Right cardiac atrium (tissue), 5 donors: ENCODE results near the gene DEFB112. TPM values are rescaled to one million over a fixed set of nuclear protein-coding genes. Genes with fewer than 3 reads are reported as not detected.

ENCODE experiments used
- ATAC-seq, 2 donors: fragments of 200-7000 bp; cut with Tn5 transposase; one replicate each; pipeline versions ENCODE4 v1.8.0 to v1.9.1; 2020; ENCODE audit warnings: moderate library complexity in 2 of 2, mild to moderate bottlenecking in 1 of 2
- DNase-seq, 3 donors: peaks; one replicate each; pipeline ENCODE4 v3.0.0-alpha.2; 2020
- H3K27ac ChIP-seq: one replicate; pipeline ENCODE4 v1.5.1; 2013; ENCODE audit warnings: mild to moderate bottlenecking, low read length, control low read depth, moderate library complexity
- H3K27me3 ChIP-seq: one replicate; pipeline ENCODE4 v1.6.1; 2013; ENCODE audit not compliant: control insufficient read depth, insufficient read depth
- H3K4me1 ChIP-seq: one replicate; pipeline ENCODE4 v1.6.1; 2013; ENCODE audit warnings: low read length; ENCODE audit not compliant: control insufficient read depth, insufficient read depth
- H3K4me3 ChIP-seq: one replicate; pipeline ENCODE4 v1.5.1; 2013; ENCODE audit warnings: low read length, control low read depth
- H3K9me3 ChIP-seq: one replicate; pipeline ENCODE4 v1.6.1; 2013; ENCODE audit warnings: low read length; ENCODE audit not compliant: control insufficient read depth
- WGBS: extraction: QIAGEN DNeasy Blood & Tissue Kit; methylation state at CpG from one replicate; pipeline ENCODE4 v1.1.7; 2013; 5-methylcytosine and 5-hydroxymethylcytosine counted together
- intact Hi-C, 4 donors: fragments of 100-400 bp; cut with DNase I; formaldehyde crosslinking; loops; one replicate each; pipeline versions ENCODE4 v1.11.0 to v1.14.0; 2022 to 2023
- long read RNA-seq, 4 donors: library from polyadenylated mRNA; unstranded; transcript quantifications; one replicate each; pipeline ENCODE4 v2.0.0, GENCODE V29; 2020 to 2021
- polyA plus RNA-seq: library from polyadenylated mRNA; stranded (reverse); fragments of 200-250 nt; gene quantifications from one replicate; pipeline ENCODE4 v1.2.3, GENCODE V29; 2013
- total RNA-seq, 4 donors: library from RNA; stranded (reverse); fragmentation: NEBNext Ultra II Directional; extraction: Animal tissue kit (Norgen Biotek cat#: 25700); gene quantifications; one replicate each; pipeline ENCODE4 v1.2.1, GENCODE V29; 2021
- donor health status: healthy with polysubstance abuse.
- donor health status: DM: no; HTN: yes; CAD: no.
- donor health status: DM: no; HTN: no; CAD: no.
- donor health status: DM: no; HTN: yes; CAD: no; lungs with severe emphysema.
- donor health status: DM: yes; HTN: yes; CAD: no.

Gene DEFB112
- total RNA-seq (not detected), polyA plus RNA-seq (not detected)
- long read RNA-seq, donor 1 = 0 reads
- long read RNA-seq, donor 2 = 0 reads
- long read RNA-seq, donor 3 = 0 reads
- long read RNA-seq, donor 4 = 0 reads

GRCh38 chr6:50049829-50050228 lies at the start of gene DEFB112:
TSS of gene DEFB112 (minus strand) at chr6:50049929. CDS start at chr6:50049869, 60 bp downstream.
- no peaks in the 10 kb centered on the region for H3K4me1 ChIP-seq
- 71% methylated on average over 1 of the region's 1 CpG for WGBS
- H3K9me3 ChIP-seq = no peaks in the 10 kb centered on the region
- H3K4me3 ChIP-seq = no peak within 1 kb of the TSS
- intact Hi-C loops = no loop called here
- DNase-seq (no peak), ATAC-seq (no peak)
- no peak within 1 kb of the TSS for H3K27ac ChIP-seq
- H3K27me3 ChIP-seq = no peaks in the 10 kb centered on the region

- H3K4me1 ChIP-seq = no peaks in the 10 kb centered on the region
- H3K27me3 ChIP-seq = no peaks in the 10 kb centered on the region
- H3K27ac ChIP-seq = no peak overlapping the region
- ATAC-seq (no peak), DNase-seq (no peak)
- no peaks in the 10 kb centered on the region for H3K9me3 ChIP-seq
- WGBS = 34% methylated on average over 2 of the region's 2 CpGs
- H3K4me3 ChIP-seq = no peak overlapping the region
- intact Hi-C loops = no loop called here
Measured at GRCh38 chr6:50098641-50098993, 48.9 kb upstream of the DEFB112 start.

- no peak for ATAC-seq
- WGBS = 60% methylated on average over 7 of the region's 7 CpGs
- intact Hi-C loops = no loop called here
- H3K4me3 ChIP-seq = no peak overlapping the region
- no peaks in the 10 kb centered on the region for H3K27me3 ChIP-seq
- no peak overlapping the region for H3K27ac ChIP-seq
- DNase-seq = no peak
- no peaks in the 10 kb centered on the region for H3K9me3 ChIP-seq
- H3K4me1 ChIP-seq = no peaks in the 10 kb centered on the region
Measured at GRCh38 chr6:50097966-50098640, 48.4 kb upstream of the DEFB112 start.

- no peak for ATAC-seq
- H3K4me3 ChIP-seq = no peak overlapping the region
- no peak for DNase-seq
- no peak overlapping the region for H3K27ac ChIP-seq
- no peaks in the 10 kb centered on the region for H3K4me1 ChIP-seq
- intact Hi-C loops = no loop called here
- no peaks in the 10 kb centered on the region for H3K9me3 ChIP-seq
- H3K27me3 ChIP-seq = no peaks in the 10 kb centered on the region
Measured at GRCh38 chr6:50096296-50096695, 46.6 kb upstream of the DEFB112 start.

- Histone ChIP-seq H3K27me3 (no peaks in the 10 kb centered on the region), H3K27ac (no peak overlapping the region), H3K4me1 (no peaks in the 10 kb centered on the region), H3K9me3 (no peaks in the 10 kb centered on the region), H3K4me3 (no peak overlapping the region)
- ATAC-seq = no peak
- DNase-seq = no peak
- intact Hi-C loops = no loop called here
- 82% methylated on average over 1 of the region's 1 CpG for WGBS
Measured at GRCh38 chr6:50093938-50094272, 44.2 kb upstream of the DEFB112 start.

- WGBS = 62% methylated on average over 7 of the region's 7 CpGs
- Histone ChIP-seq H3K27ac (no peak overlapping the region), H3K4me1 (no peaks in the 10 kb centered on the region), H3K4me3 (no peak overlapping the region), H3K27me3 (no peaks in the 10 kb centered on the region), H3K9me3 (no peaks in the 10 kb centered on the region)
- intact Hi-C loops = no loop called here
- DNase-seq (no peak), ATAC-seq (no peak)
Measured at GRCh38 chr6:50093116-50093937, 43.6 kb upstream of the DEFB112 start.

GRCh38 chr6:50091641-50092040 lies 41.9 kb upstream of the DEFB112 start:
- H3K9me3 ChIP-seq = no peaks in the 10 kb centered on the region
- intact Hi-C loops = no loop called here
- ATAC-seq = no peak

GRCh38 chr6:50089911-50090310 lies 40.2 kb upstream of the DEFB112 start:
- Histone ChIP-seq H3K27ac (no peak overlapping the region), H3K4me3 (no peak overlapping the region), H3K27me3 (no peaks in the 10 kb centered on the region), H3K4me1 (no peaks in the 10 kb centered on the region), H3K9me3 (no peaks in the 10 kb centered on the region)
- intact Hi-C loops = no loop called here
- ATAC-seq (no peak), DNase-seq (no peak)
- 72% methylated on average over 2 of the region's 2 CpGs for WGBS

More at GRCh38 chr6:50091641-50092040, 41.9 kb upstream of the DEFB112 start:
- Histone ChIP-seq H3K4me3 (no peak overlapping the region), H3K27me3 (no peaks in the 10 kb centered on the region), H3K4me1 (no peaks in the 10 kb centered on the region), H3K27ac (no peak overlapping the region)
- no peak for DNase-seq
- 63% methylated on average over 1 of the region's 1 CpG for whole genome bisulfite sequencing

GRCh38 chr6:50087231-50087954 lies 37.7 kb upstream of the DEFB112 start:
- no peak for ATAC-seq

GRCh38 chr6:50077385-50077784 lies 27.7 kb upstream of the DEFB112 start:
- Histone ChIP-seq H3K27ac (no peak overlapping the region), H3K27me3 (no peaks in the 10 kb centered on the region), H3K4me1 (no peaks in the 10 kb centered on the region), H3K4me3 (no peak overlapping the region), H3K9me3 (no peaks in the 10 kb centered on the region)
- WGBS = 0% methylated on average over 1 of the region's 1 CpG
- DNase-seq (no peak), ATAC-seq (no peak)
- intact Hi-C loops = no loop called here

More at GRCh38 chr6:50087231-50087954, 37.7 kb upstream of the DEFB112 start:
- intact Hi-C loops = no loop called here
- H3K27me3 ChIP-seq = no peaks in the 10 kb centered on the region
- no peaks in the 10 kb centered on the region for H3K4me1 ChIP-seq
- 47% methylated on average over 2 of the region's 2 CpGs for WGBS
- DNase-seq = no peak
- no peak overlapping the region for H3K4me3 ChIP-seq
- H3K27ac ChIP-seq = no peak overlapping the region
- H3K9me3 ChIP-seq = no peaks in the 10 kb centered on the region

GRCh38 chr6:50076431-50076830 lies 26.7 kb upstream of the DEFB112 start:
- 66% methylated on average over 4 of the region's 4 CpGs for whole genome bisulfite sequencing
- Histone ChIP-seq H3K27ac (no peak overlapping the region), H3K27me3 (no peaks in the 10 kb centered on the region), H3K9me3 (no peaks in the 10 kb centered on the region), H3K4me1 (no peaks in the 10 kb centered on the region), H3K4me3 (no peak overlapping the region)
- intact Hi-C loops = no loop called here
- ATAC-seq = no peak
- DNase-seq = no peak
